22Rv1 (cell line): ENCODE data around the gene SLC6A4.

Source experiments
- CTCF ChIP-seq: fragments of 450-650 bp; IDR thresholded peaks from 2 replicates; pipeline ENCODE4 v1.5.1; 2017; ENCODE audit warnings: mild to moderate bottlenecking
- ZFX ChIP-seq: fragments of 450-650 bp; IDR thresholded peaks from 2 replicates; pipeline ENCODE4 v1.6.1; 2017; ENCODE audit warnings: antibody characterized with exemption, borderline replicate concordance

DNA sequence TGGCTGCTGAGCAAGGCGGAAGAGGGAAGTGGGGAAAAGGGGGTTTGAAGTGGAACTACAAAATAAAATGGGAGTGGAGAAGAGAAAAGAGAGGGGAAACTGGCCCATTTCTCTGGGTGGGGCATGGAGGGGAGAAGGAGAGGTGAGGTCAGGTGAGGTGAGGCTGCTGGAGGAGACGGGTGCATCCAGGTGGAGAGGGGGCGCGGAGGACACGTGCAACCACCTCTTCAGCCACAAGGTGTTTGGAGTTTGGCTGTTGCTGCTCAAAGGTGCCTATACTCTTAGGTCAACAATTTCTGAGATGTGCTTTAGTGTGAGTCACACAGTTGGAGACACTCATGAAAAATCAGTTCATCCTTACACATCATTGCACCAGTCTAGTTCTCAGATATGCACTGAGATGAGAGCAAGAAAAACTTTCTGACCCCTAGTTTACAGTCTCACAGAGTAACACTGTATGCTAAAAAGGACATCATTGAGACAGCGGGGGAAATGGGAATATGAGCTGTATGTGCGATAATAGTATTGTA is 4.8 kb downstream of the SLC6A4 start:
- no peak for TF ChIP-seq CTCF
- TF ChIP-seq ZFX = no peak
